KOPT-K1 (cell line): ENCODE data around the gene BAIAP2.
"Not testable (repeated sequence)": the region's sequence is repeated elsewhere in the genome, so short reads cannot be mapped to it uniquely, and the experiment has no call there.

Experiments used
- H3K27ac ChIP-seq: fragments of 200-600 bp; sonication (generic); 2 replicates; pipeline ENCODE4 v1.5.1; 2016; ENCODE audit warnings: antibody characterized with exemption, mild to moderate bottlenecking, low read depth, low read length; ENCODE audit not compliant: poor library complexity, severe bottlenecking
- H3K36me3 ChIP-seq: fragments of 200-600 bp; sonication (generic); 2 replicates; pipeline ENCODE4 v1.5.1; 2017; ENCODE audit warnings: antibody characterized with exemption, mild to moderate bottlenecking, low read length, moderate library complexity; ENCODE audit not compliant: insufficient read depth
- H3K9me3 ChIP-seq: fragments of 200-600 bp; sonication (generic); 2 replicates; pipeline ENCODE4 v1.5.1; 2017; ENCODE audit warnings: antibody characterized with exemption, low read length, mild to moderate bottlenecking; ENCODE audit not compliant: insufficient read depth, poor library complexity, severe bottlenecking

Gene BAIAP2

DNA sequence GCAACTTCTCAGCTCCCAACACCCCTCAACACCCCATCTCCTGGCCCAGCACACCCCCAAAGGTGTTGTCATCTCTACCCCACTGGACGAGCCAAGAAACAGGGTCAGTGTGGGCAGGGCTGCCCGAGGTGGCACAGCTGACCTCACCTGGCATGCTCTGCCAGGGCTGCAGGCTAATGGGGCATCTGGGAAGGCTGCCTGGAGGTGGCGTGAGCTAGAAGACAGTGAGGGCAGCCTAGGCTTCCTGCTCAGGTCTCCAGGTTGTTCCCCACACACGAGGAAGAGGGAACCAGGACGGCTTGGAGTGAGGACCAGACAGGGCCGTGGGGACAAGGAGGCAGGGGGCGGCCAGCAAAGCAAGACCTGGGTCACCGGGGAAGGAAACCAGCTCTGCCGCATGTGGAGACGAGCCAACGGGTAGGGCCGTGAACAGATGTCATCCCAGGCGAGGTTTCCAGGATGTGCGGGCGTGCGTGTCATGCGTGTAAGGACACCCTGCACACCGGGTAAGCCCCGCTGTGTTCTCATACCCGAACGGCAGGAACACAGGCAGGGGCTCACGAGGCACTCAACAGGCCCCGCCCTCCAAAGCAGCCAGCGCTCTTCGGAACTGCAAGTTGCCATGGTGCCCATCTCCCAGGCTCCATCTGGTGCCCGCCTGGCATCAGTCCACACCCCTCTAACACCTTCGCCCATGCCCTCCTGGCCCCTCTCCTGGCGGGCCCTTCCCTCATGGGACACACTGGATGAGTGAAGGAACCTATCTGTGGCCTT is 100.7 kb downstream of the BAIAP2 start:
- Histone ChIP-seq H3K36me3 (no peaks in the 10 kb centered on the region), H3K27ac (no peak overlapping the region), H3K9me3 (no peaks in the 10 kb centered on the region)

DNA sequence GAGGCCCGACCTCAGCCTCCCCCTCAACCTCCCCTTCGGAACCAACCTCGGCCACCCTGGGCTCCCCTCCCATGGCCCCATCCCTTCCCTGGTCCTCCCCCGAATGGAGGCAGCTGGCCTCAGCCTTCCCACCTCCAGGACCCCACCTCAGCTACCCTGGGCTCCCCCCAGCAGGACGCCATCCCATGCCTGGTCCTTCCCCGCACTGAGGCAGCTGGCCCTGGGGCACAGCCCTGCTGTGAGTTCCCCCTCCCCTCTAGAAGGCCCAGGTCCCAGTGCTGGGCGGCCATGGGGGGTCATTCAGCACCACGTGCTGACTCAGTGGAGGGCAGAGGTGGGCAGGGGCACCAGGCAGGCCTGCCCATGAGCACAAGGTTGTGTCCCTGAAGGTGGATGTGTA is 101.4 kb downstream of the BAIAP2 start:
- H3K36me3 ChIP-seq: no peaks in the 10 kb centered on the region
- no peak overlapping the region for H3K27ac ChIP-seq
- no peaks in the 10 kb centered on the region for H3K9me3 ChIP-seq

DNA sequence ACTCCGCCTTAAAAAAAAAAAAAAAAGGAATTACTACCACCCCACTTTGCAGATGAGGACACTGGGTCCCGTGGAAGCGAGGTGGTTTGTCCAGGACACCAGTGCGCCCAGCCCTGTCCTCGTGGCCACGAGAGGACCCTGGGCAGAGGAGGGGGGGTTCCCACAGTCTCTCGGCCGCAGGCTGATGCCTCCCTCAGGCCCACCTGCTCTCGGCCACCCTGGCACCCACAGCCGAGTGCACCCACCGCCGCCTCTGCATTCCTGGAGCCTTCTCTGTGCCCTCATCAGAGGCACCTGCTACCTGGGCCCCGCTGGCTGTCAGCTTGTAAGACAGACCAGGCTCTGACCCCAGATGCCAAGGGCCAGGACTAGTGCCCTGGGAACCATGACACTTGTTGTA is 102.3 kb downstream of the BAIAP2 start:
- Histone ChIP-seq H3K36me3 (no peaks in the 10 kb centered on the region), H3K9me3 (no peaks in the 10 kb centered on the region), H3K27ac (no peak overlapping the region)

DNA sequence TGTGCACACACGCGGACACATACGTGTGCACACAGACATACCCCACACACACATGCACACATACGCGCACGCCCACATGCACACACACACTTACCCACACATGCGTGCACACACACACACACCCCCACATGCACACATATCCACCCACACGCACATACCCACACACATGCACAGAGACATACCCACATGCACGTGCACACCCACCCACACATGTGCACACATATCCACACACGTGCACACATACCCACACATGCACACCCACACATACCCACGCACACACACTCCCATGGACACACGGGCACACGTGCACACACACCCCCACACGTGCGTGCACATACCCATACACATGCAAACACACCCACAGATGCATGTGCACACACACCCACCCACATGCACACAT is 103.1 kb downstream of the BAIAP2 start:
- Histone ChIP-seq H3K36me3 (no peaks in the 10 kb centered on the region), H3K9me3 (no peaks in the 10 kb centered on the region), H3K27ac (no peak overlapping the region)

DNA sequence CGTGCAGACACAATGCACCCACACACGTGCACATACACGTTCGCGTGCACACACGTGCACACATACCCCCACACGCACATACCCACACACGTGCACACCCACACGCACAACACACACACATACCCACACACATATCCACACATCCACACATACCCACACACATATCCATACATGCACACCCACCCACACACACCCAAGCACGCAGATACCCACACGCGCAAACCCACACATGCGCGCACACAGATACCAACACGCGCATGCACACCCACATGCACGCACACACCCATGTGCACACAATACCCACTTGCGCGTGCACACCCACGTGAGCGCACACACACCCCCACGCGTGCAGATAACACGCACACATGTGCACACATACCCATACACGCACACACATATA is 103.5 kb downstream of the BAIAP2 start:
- H3K9me3 ChIP-seq: no peaks in the 10 kb centered on the region
- no peaks in the 10 kb centered on the region for H3K36me3 ChIP-seq
- H3K27ac ChIP-seq: no peak overlapping the region

DNA sequence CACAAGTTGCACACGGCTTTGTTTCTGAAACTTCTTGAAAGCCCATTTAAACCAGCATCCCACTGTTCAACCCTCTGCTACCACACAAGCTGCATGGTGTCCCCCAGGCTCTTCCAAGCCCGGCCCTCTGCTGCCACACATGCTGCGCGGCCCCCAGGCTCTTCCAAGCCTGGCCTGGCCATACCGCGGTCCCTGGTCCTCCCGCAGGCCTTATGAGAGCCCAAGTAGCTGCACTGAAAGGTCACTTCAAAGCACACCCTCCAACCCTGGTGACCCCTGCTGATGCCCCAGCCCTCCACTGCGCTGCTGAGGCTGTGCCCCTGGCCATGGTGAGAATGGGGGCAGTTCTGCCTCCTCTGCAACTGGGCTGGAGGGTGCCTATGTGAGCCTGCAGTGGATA is 104.5 kb downstream of the BAIAP2 start:
- no peaks in the 10 kb centered on the region for H3K9me3 ChIP-seq
- no peaks in the 10 kb centered on the region for H3K36me3 ChIP-seq
- no peak overlapping the region for H3K27ac ChIP-seq

DNA sequence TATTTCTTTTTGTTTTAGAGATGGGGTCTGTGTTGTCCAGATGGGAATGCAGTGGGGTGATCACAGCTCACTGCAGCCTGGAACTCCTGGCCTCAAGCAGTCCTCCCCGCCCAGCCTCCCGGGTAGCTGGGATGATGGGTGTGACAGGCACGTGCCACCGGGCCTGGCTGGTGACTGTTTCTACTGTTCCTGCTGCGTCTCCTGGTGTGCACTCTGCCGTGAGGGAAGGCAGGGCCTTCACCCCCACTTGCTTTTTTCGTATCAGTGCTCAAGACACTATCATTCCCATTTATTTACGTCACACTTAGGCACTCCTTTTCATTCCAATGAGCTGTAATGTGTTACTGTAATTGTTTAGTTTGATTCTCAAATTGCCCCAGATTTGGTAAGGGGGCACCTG is 105.1 kb downstream of the BAIAP2 start:
- Histone ChIP-seq H3K27ac (no peak overlapping the region), H3K36me3 (no peaks in the 10 kb centered on the region), H3K9me3 (no peaks in the 10 kb centered on the region)

DNA sequence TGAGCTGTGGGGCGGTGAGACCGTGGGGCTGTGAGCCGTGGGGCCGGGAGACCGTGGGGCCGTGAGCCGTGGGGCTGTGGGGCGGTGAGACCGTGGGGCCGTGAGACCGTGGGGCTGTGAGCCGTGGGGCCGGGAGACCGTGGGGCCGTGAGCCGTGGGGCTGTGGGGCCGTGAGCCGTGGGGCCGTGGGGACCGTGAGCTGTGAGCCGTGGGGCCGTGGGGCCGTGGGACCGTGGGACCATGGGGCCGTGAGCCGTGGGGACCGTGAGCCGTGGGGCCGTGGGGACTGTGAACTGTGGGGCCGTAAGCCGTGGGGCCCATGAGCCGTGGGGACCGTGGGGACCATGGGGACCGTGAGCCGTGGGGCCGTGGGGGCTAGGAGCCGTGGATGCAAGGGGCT is 105.7 kb downstream of the BAIAP2 start:
- Histone ChIP-seq H3K27ac (no peak overlapping the region), H3K9me3 (no peaks in the 10 kb centered on the region), H3K36me3 (no peaks in the 10 kb centered on the region)

DNA sequence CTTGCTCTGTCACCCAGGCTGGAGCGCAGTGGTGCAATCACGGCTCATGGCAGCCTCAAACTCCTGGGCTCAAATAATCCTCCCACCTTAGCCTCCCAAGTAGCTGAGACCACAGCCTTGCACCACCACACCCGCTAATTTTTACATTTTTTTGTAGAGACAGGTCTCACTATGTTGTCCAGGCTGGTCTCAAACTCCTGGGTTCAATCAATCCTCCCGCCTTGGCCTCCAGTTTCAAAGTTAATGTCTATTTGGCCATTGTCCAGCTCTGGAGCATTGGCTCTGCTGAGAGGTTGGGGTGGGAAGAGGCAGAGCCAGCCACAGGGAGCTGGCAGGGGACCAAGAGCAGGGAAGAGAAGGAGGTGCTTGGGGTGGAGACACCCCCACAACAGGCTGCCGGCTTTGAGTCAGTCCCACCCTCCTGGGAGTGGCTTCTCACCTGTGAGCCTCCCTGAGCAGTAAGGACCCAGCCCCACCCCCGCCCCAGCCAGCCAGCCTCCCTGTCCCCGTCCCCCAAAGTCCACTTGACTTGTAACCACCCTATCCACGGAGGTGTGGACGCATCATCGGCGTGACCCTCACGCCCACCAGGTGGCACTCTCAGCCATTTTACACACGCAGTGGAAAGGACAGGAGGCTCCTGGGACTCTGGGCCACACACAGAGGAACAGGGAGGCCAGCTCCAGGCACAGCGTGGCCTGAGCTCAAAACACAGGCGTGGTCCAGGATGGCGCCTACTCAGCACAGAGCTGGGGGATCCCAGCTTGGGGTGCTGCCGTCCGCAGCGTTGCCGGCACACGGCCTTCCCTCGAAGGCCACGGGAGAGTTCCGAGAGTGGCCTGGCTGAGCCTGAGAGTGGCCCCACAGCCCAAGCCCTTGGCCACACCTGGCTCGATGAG is 107.6 kb downstream of the BAIAP2 start:
- Histone ChIP-seq H3K9me3 (no peaks in the 10 kb centered on the region), H3K27ac (no peak overlapping the region)

DNA sequence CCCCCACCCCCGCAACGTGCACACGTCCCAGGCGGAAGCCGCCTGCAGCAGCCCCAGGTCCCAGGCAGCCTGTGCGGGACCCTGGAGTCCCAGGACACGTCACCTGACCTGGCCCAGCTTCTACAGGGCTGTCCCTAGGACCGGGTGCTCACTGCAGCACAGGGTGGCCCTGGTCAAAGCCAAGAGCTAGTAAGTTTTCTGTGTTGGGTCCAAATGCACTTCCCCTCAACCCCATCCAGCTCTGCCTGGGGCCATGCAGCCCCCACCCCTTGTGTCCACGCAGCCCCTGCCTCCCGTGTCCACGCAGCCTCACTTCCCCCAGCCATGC is 108.2 kb downstream of the BAIAP2 start:
- Histone ChIP-seq H3K27ac (no peak overlapping the region), H3K36me3 (no peaks in the 10 kb centered on the region), H3K9me3 (no peaks in the 10 kb centered on the region)

More for the DNA sequence above, 107.6 kb downstream of the BAIAP2 start:
- H3K36me3 ChIP-seq: no peaks in the 10 kb centered on the region

DNA sequence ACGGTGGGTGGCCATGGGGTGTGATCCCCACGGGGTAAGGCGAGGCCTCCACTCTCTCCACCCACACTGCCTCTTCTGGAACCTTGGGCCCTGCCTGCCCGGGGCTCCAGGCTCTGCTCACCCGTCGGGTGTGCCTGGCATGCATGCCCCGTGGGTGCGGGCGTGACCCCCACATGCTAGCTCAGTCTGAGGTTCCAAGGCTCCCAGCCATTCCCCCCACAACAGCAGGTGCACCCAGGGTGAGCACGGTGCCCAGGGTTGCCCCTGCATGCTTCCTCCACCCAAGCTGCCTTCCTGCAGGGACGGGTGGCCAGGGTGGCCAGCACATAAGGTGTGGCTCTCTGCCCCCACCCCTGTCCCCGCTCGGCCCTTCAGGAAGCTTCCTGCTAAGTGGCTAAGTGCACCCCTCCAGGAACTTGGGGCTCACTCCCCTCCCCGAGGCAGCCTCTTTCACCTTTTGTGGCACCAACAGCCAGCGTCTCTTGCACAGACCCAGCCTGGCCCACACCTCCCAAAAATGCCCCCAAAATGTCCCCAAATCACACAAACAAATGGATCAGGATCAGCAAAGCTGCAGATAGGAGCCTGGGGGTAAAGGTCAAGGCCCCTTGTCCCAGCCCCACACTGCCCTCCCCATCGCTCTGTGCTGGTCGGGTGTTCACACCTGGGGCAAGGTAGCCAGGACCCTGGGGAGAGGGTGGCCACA is 108.9 kb downstream of the BAIAP2 start:
- no peaks in the 10 kb centered on the region for H3K36me3 ChIP-seq
- H3K27ac ChIP-seq: no peak overlapping the region
- H3K9me3 ChIP-seq: no peaks in the 10 kb centered on the region

DNA sequence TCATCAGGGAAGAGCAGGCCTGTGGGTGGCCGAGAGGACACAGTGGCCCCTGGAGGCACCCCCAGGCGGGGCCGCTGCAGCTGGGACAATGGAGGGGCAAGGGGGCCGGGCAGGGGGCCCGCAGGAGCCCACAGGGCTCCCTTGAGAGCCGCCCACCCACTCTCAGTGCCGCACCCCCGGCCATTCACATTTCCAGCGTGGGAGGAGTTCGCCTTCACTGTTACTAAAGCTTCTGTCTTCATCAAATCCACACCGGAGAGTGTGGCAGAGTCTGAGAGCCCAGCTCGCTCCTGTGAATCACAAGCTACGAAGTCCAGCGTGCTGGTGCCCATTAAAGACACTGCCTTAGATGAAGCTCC is 109.5 kb downstream of the BAIAP2 start:
- no peaks in the 10 kb centered on the region for H3K36me3 ChIP-seq
- no peak overlapping the region for H3K27ac ChIP-seq
- no peaks in the 10 kb centered on the region for H3K9me3 ChIP-seq

DNA sequence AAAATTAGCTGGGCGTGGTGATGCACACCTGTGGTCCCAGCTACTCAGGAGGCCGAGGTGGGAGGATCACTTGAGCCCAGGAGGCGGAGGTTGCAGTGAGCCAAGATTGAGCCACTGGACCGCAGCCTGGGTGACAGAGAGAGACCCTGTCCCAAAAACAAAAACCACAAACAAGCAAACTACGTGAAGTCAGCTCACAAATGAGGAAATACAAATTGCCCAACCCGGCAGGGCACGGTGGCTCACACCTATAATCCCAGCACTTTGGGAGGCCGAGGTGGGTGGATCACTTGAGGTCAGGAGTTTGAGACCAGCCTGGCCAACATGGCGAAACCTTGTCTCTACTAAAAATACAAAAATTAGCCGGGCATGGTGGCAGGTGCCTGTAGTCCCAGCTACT is 111.3 kb downstream of the BAIAP2 start:
- H3K9me3 ChIP-seq, H3K36me3 ChIP-seq, H3K27ac ChIP-seq: not testable (repeated sequence)

DNA sequence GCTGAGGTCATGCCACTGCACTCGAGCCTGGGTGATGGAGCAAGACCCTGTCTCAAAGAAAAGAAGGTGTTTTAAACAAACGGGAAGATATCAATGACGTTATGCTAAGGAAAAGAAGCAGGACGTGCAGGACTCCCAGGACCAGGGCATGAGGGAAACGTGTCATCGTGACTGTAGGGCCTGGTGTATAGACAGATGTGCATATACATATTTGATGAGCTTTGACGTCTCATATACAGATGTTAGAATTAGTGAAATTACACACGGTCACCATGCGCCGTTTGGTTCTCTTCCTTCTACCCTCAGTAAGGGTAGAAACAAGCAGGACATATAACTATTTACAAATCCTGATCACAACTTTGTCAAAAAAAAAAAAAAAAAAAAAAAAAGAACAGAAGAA is 112.8 kb downstream of the BAIAP2 start:
- Histone ChIP-seq H3K9me3 (no peaks in the 10 kb centered on the region), H3K27ac (no peak overlapping the region), H3K36me3 (no peaks in the 10 kb centered on the region)

DNA sequence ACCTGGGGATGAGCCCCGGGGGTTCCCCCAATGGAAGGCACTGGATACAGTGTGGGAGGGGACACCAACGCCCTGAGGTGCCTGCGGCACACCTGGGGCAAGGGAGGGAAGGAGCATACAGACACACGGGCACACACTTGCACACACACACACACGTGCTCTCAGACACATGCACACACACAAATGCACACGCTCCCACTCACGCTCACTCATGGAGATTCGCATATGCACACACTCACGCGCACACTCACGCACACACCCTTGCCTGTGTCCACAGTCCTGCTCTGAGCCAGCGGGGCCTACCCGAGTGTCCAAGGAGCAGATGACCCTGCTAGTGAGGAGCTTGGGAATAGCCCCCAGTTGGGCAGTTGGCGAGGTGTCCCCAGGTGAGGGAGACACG is 113.6 kb downstream of the BAIAP2 start:
- H3K27ac ChIP-seq: no peak overlapping the region
- H3K36me3 ChIP-seq: no peaks in the 10 kb centered on the region
- no peaks in the 10 kb centered on the region for H3K9me3 ChIP-seq
